GM23248 (cell line): ENCODE data around the gene MYO3A.

Experiments
- EZH2 ChIP-seq: fragments of 200-600 bp; sonication (generic); IDR thresholded peaks from 2 replicates; pipeline ENCODE4 v1.6.1; 2018; ENCODE audit warnings: antibody characterized with exemption, mild to moderate bottlenecking; ENCODE audit not compliant: insufficient read depth, poor library complexity, severe bottlenecking
- EZH2phosphoT487 ChIP-seq: fragments of 200-600 bp; sonication (generic); IDR thresholded peaks from 2 replicates; pipeline ENCODE4 v1.6.1; 2018; ENCODE audit warnings: antibody characterized with exemption, moderate library complexity, mild to moderate bottlenecking, low read depth; ENCODE audit not compliant: insufficient read depth

DNA sequence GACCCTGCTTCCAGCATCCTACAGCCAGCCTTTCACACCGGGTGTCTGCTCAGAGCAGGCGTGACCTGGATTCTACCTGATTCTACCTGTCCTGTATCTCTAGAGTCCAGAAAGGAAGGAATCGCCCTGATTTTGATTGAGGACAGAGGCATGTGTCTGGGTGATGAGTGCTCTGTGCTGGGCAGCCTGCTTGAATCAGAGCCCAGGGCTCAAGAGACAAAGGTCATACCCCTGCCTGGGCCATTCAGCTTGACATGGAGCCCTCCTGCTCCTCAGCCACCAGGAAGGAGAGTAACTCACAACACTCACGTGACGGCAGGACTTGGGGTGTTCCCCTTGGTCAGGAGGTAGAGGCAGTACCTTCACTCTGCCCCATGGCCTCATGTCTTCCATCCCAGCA, 293.8 kb downstream of the MYO3A start:
- no peak for TF ChIP-seq EZH2
- no peak for TF ChIP-seq EZH2phosphoT487
